Hepatocyte (in vitro differentiated cells): ENCODE results near the gene MFSD6. TPM values are rescaled to one million over a fixed set of nuclear protein-coding genes. Genes with fewer than 3 reads are reported as not detected.

Source experiments
- DNase-seq: peaks from one replicate; pipeline ENCODE4 v3.0.0-alpha.2; 2016; ENCODE audit warnings: low spot score
- H2AFZ ChIP-seq: fragments of 200-600 bp; sonication (generic); 2 replicates; pipeline ENCODE4 v1.6.0; 2016; ENCODE audit warnings: antibody characterized with exemption, mild to moderate bottlenecking
- H3K27ac ChIP-seq: fragments of 200-600 bp; sonication (generic); 2 replicates; pipeline ENCODE4 v1.5.1; 2016; ENCODE audit warnings: mild to moderate bottlenecking
- H3K27me3 ChIP-seq: fragments of 200-600 bp; sonication (generic); 2 replicates; pipeline ENCODE4 v1.6.1; 2016
- H3K36me3 ChIP-seq: fragments of 200-600 bp; sonication (generic); replicated peaks from 2 replicates; pipeline ENCODE4 v1.5.1; 2016; ENCODE audit warnings: low read depth; ENCODE audit not compliant: insufficient read depth
- H3K4me1 ChIP-seq: fragments of 200-600 bp; sonication (generic); 2 replicates; pipeline ENCODE4 v1.5.1; 2016; ENCODE audit warnings: mild to moderate bottlenecking, moderate library complexity; ENCODE audit not compliant: insufficient read depth
- H3K4me2 ChIP-seq: fragments of 200-600 bp; sonication (generic); 2 replicates; pipeline ENCODE4 v1.6.0; 2016
- H3K4me3 ChIP-seq: fragments of 200-600 bp; sonication (generic); 2 replicates; pipeline ENCODE4 v1.5.1; 2016; ENCODE audit warnings: mild to moderate bottlenecking
- H3K79me2 ChIP-seq: fragments of 200-600 bp; sonication (generic); 2 replicates; pipeline ENCODE4 v1.6.0; 2017; ENCODE audit warnings: mild to moderate bottlenecking
- H3K9me2 ChIP-seq: fragments of 200-600 bp; sonication (generic); replicated peaks from 2 replicates; pipeline ENCODE4 v1.6.0; 2017; ENCODE audit warnings: mild to moderate bottlenecking; ENCODE audit not compliant: insufficient read depth
- H3K9me3 ChIP-seq: fragments of 200-600 bp; sonication (generic); 2 replicates; pipeline ENCODE4 v1.5.1; 2016; ENCODE audit warnings: low read depth, mild to moderate bottlenecking
- H4K20me1 ChIP-seq: fragments of 200-600 bp; sonication (generic); 2 replicates; pipeline ENCODE4 v1.6.0; 2016; ENCODE audit warnings: mild to moderate bottlenecking; ENCODE audit not compliant: insufficient read depth, poor library complexity, severe bottlenecking
- EZH2 ChIP-seq: fragments of 200-600 bp; sonication (generic); IDR thresholded peaks from 2 replicates; pipeline ENCODE4 v1.6.1; 2016; ENCODE audit warnings: antibody characterized with exemption, mild to moderate bottlenecking, borderline replicate concordance
- EZH2phosphoT487 ChIP-seq: fragments of 200-600 bp; sonication (generic); IDR thresholded peaks from one replicate; pipeline ENCODE4 v1.6.1; 2018; ENCODE audit warnings: antibody characterized with exemption, mild to moderate bottlenecking, low read depth, moderate library complexity; ENCODE audit not compliant: unreplicated experiment, severe bottlenecking
- WGBS: methylation state at CpG from one replicate; pipeline ENCODE4 v1.1.6; 2016; ENCODE audit warnings: low lambda C conversion rate; ENCODE audit errors: missing lambda C conversion rate; 5-methylcytosine and 5-hydroxymethylcytosine counted together
- polyA plus RNA-seq: library from polyadenylated mRNA; unstranded; fragments of >200 nt; fragmentation: Nextera tagmentation; extraction: Ambion mirVana; gene quantifications from 2 replicates; pipeline ENCODE4 v1.2.1, GENCODE V29; 2016
- total RNA-seq: library from RNA; depleted of rRNA; stranded (reverse); fragments of >200 nt; gene quantifications from 2 replicates; pipeline ENCODE4 v1.2.3, GENCODE V29; 2014
- TF ChIP-seq, protein P1 (sequence below): fragments of 200-600 bp; sonication (generic); IDR thresholded peaks from 2 replicates; pipeline ENCODE4 v1.5.1; 2016; ENCODE audit warnings: antibody characterized with exemption, mild to moderate bottlenecking; ENCODE audit not compliant: poor library complexity

MFSD6 gene
- total and polyA plus RNA-seq, 2 experiments from 2014 or later = 9.7 to 15.9 TPM

- peak overlapping the region; percentile 79 for H3K4me2 ChIP-seq
- H4K20me1 ChIP-seq = no peaks in the 10 kb centered on the region
- TF ChIP-seq, protein P1, sequence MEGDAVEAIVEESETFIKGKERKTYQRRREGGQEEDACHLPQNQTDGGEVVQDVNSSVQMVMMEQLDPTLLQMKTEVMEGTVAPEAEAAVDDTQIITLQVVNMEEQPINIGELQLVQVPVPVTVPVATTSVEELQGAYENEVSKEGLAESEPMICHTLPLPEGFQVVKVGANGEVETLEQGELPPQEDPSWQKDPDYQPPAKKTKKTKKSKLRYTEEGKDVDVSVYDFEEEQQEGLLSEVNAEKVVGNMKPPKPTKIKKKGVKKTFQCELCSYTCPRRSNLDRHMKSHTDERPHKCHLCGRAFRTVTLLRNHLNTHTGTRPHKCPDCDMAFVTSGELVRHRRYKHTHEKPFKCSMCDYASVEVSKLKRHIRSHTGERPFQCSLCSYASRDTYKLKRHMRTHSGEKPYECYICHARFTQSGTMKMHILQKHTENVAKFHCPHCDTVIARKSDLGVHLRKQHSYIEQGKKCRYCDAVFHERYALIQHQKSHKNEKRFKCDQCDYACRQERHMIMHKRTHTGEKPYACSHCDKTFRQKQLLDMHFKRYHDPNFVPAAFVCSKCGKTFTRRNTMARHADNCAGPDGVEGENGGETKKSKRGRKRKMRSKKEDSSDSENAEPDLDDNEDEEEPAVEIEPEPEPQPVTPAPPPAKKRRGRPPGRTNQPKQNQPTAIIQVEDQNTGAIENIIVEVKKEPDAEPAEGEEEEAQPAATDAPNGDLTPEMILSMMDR = no peak
- TF ChIP-seq EZH2 (no peak), EZH2phosphoT487 (no peak)
- peaks cover 30% of the 10 kb centered on the region for H3K4me1 ChIP-seq
- H3K9me2 ChIP-seq = no peaks in the 10 kb centered on the region
- H3K27ac ChIP-seq = peak overlapping the region; percentile 98
- no peaks in the 10 kb centered on the region for H3K9me3 ChIP-seq
- no peaks in the 10 kb centered on the region for H3K27me3 ChIP-seq
- H2AFZ ChIP-seq = peak overlapping the region; percentile 99
- peak; percentile 43 for DNase-seq
- WGBS = 33% methylated on average over 13 of the region's 13 CpGs
- H3K4me3 ChIP-seq = peak overlapping the region; percentile 63
- H3K36me3 ChIP-seq = no peaks in the 10 kb centered on the region
- peaks cover 11% of the 10 kb centered on the region for H3K79me2 ChIP-seq
Measured at GRCh38 chr2:190533968-190534309, 125.8 kb downstream of the MFSD6 start.

DNA sequence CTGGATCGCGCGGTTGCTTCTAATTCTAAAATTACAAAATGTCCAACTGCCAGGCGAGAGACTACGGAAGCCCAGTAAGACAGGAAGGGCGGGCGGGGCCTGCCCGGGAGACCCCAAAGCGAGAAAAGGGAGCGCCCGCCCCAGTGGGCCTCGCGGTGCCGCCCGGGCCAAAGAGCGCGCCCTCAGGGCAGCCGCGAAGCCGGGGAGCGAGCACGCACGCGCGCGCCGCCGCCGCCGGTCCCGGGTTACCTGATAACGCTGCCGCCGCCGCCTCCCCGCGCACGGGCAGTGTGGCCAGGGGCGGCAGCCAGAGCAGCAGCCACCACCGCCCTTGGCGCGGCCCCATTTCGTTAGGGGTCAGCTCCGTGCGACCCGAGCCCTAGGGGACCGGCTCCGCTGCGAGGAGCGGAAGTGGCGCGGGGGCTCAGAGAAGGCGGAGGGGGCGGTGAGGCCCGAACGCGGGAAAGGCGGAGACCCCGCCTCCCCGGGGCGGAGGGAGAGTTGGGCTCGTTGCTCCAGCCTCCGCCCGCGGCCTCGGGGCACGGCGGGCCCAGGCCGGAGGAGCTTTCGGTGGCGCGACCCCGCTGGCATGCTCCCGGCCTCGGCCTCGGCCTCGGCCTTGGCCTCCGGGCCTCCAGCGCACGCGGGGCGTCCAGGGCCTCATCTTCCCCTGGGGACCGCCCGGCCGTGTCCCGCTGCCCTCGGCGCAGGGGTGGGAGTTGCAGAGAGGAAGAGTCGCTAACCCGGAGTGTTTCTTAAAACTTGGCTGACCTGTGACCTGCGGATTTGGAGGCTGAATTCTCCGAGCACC is 126.4 kb downstream of the MFSD6 start, which contains the start of gene NEMP2:
TSS of gene NEMP2 (minus strand) at position 413 of the 811 bp plus-strand sequence. CDS start at position 346, 67 bp downstream.
- peaks cover 4% of the 10 kb centered on the region for H3K9me3 ChIP-seq
- no peaks in the 10 kb centered on the region for H4K20me1 ChIP-seq
- H3K79me2 ChIP-seq = peaks cover 11% of the 10 kb centered on the region
- peak within 1 kb of the TSS; percentile 99 for H2AFZ ChIP-seq
- 2% methylated on average over 69 of the region's 92 CpGs for WGBS
- H3K27ac ChIP-seq = peak within 1 kb of the TSS; percentile 98
- H3K4me2 ChIP-seq = peak within 1 kb of the TSS; percentile 79
- no peaks in the 10 kb centered on the region for H3K36me3 ChIP-seq
- no peaks in the 10 kb centered on the region for H3K9me2 ChIP-seq
- no peaks in the 10 kb centered on the region for H3K27me3 ChIP-seq
- TF ChIP-seq EZH2phosphoT487 (no peak), EZH2 (no peak)
- TF ChIP-seq, protein P1 = no peak
- H3K4me3 ChIP-seq = peak within 1 kb of the TSS; percentile 63
- peak; percentile 87 for DNase-seq
- peaks cover 29% of the 10 kb centered on the region for H3K4me1 ChIP-seq

DNA sequence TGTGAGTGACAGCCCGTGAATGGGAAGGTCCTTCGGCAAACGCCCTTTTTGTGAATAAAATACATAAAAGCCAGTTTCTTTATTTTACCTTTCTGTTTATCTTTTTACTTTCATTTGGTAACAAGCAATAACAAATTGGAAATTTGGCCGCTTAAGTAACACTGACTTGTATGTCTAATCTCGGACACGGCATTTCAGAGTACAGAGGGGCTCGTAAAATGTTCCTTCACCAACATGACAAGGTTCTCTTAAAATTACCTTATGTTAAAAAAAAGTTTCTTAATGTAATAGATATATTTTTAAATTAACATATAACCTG is 126.9 kb downstream of the MFSD6 start:
- DNase-seq = no peak
- peak overlapping the region; percentile 98 for H3K27ac ChIP-seq
- TF ChIP-seq, protein P1 = no peak
- TF ChIP-seq EZH2 (no peak), EZH2phosphoT487 (no peak)
- H3K79me2 ChIP-seq = peaks cover 15% of the 10 kb centered on the region
- H3K4me1 ChIP-seq = peaks cover 23% of the 10 kb centered on the region
- WGBS = 17% methylated on average over 7 of the region's 7 CpGs
- peak overlapping the region; percentile 99 for H2AFZ ChIP-seq
- H3K4me3 ChIP-seq = peak overlapping the region; percentile 63
- peaks cover 8% of the 10 kb centered on the region for H3K9me3 ChIP-seq
- H4K20me1 ChIP-seq = no peaks in the 10 kb centered on the region
- no peaks in the 10 kb centered on the region for H3K36me3 ChIP-seq
- peak overlapping the region; percentile 79 for H3K4me2 ChIP-seq
- no peaks in the 10 kb centered on the region for H3K9me2 ChIP-seq
- no peaks in the 10 kb centered on the region for H3K27me3 ChIP-seq
